Measurements from ENCODE around the gene PLEKHH2. TPM values are rescaled to one million over a fixed set of nuclear protein-coding genes. Genes with fewer than 3 reads are reported as not detected.
"Not testable (repeated sequence)": the region's sequence is repeated elsewhere in the genome, so short reads cannot be mapped to it uniquely, and the experiment has no call there.

Gene PLEKHH2
- total RNA-seq, 1 donor from 2014 or later, result 21.3 TPM

GRCh38 chr2:43611987-43612894 is 24.8 kb upstream of the PLEKHH2 start:
- H3K27ac Mint-ChIP-seq, result no peak overlapping the region
- intact Hi-C loops (cut with micrococcal nuclease), result loop anchor here (2.0 to 5.0 kb wide), 2 partner anchors 25 to 160 kb away; partner anchors contain the start of genes DYNC2LI1 and PLEKHH2
- H3K4me1 Mint-ChIP-seq (ENCODE audit: low read depth), result peaks cover 9% of the 10 kb centered on the region
- H3K9me3 Mint-ChIP-seq, result no peaks in the 10 kb centered on the region
- peak; percentile 61 for DNase-seq (ENCODE audit: low spot score)
- no peaks in the 10 kb centered on the region for H3K36me3 Mint-ChIP-seq (ENCODE audit: low read depth)
- H3K27me3 Mint-ChIP-seq (ENCODE audit: low read depth), result peaks cover 4% of the 10 kb centered on the region
- H3K4me3 Mint-ChIP-seq (ENCODE audit: low read depth), result no peak overlapping the region

GRCh38 chr2:43612944-43613343 is 24.1 kb upstream of the PLEKHH2 start:
- DNase-seq (ENCODE audit: low spot score), result no peak
- peaks cover 4% of the 10 kb centered on the region for H3K27me3 Mint-ChIP-seq (ENCODE audit: low read depth)
- H3K36me3 Mint-ChIP-seq (ENCODE audit: low read depth), result no peaks in the 10 kb centered on the region
- intact Hi-C loops (cut with micrococcal nuclease), result loop anchor here (2.0 to 5.0 kb wide), 2 partner anchors 24 to 159 kb away; partner anchors contain the start of genes DYNC2LI1 and PLEKHH2
- no peak overlapping the region for H3K4me3 Mint-ChIP-seq (ENCODE audit: low read depth)
- H3K27ac Mint-ChIP-seq, result no peak overlapping the region
- H3K9me3 Mint-ChIP-seq, result no peaks in the 10 kb centered on the region
- H3K4me1 Mint-ChIP-seq (ENCODE audit: low read depth), result peaks cover 9% of the 10 kb centered on the region

GRCh38 chr2:43616967-43617680 is 19.9 kb upstream of the PLEKHH2 start:
- no peak for DNase-seq (ENCODE audit: low spot score)
- H3K36me3 Mint-ChIP-seq (ENCODE audit: low read depth), result no peaks in the 10 kb centered on the region
- peaks cover 5% of the 10 kb centered on the region for H3K4me1 Mint-ChIP-seq (ENCODE audit: low read depth)
- H3K27me3 Mint-ChIP-seq (ENCODE audit: low read depth), result peaks cover 14% of the 10 kb centered on the region
- intact Hi-C loops (cut with micrococcal nuclease), result no loop called here
- no peaks in the 10 kb centered on the region for H3K9me3 Mint-ChIP-seq
- no peak overlapping the region for H3K27ac Mint-ChIP-seq
- H3K4me3 Mint-ChIP-seq (ENCODE audit: low read depth), result no peak overlapping the region

- intact Hi-C loops (cut with micrococcal nuclease), result no loop called here
- H3K27me3 Mint-ChIP-seq (ENCODE audit: low read depth), result peaks cover 25% of the 10 kb centered on the region
Measured at GRCh38 chr2:43619511-43619910, 17.5 kb upstream of the PLEKHH2 start.

GRCh38 chr2:43622931-43623451 is 14.1 kb upstream of the PLEKHH2 start:
- no peaks in the 10 kb centered on the region for H3K36me3 Mint-ChIP-seq (ENCODE audit: low read depth)
- no peaks in the 10 kb centered on the region for H3K9me3 Mint-ChIP-seq
- peaks cover 23% of the 10 kb centered on the region for H3K27me3 Mint-ChIP-seq (ENCODE audit: low read depth)
- DNase-seq (ENCODE audit: low spot score), result no peak
- H3K4me3 Mint-ChIP-seq (ENCODE audit: low read depth), result no peak overlapping the region
- intact Hi-C loops (cut with micrococcal nuclease), result no loop called here
- no peak overlapping the region for H3K27ac Mint-ChIP-seq
- H3K4me1 Mint-ChIP-seq (ENCODE audit: low read depth), result no peaks in the 10 kb centered on the region

More at GRCh38 chr2:43619511-43619910, 17.5 kb upstream of the PLEKHH2 start:
- no peak for DNase-seq (ENCODE audit: low spot score)
- no peaks in the 10 kb centered on the region for H3K9me3 Mint-ChIP-seq
- no peaks in the 10 kb centered on the region for H3K4me1 Mint-ChIP-seq (ENCODE audit: low read depth)
- H3K36me3 Mint-ChIP-seq (ENCODE audit: low read depth), result no peaks in the 10 kb centered on the region
- no peak overlapping the region for H3K27ac Mint-ChIP-seq
- no peak overlapping the region for H3K4me3 Mint-ChIP-seq (ENCODE audit: low read depth)

GRCh38 chr2:43631618-43632317 is 5.3 kb upstream of the PLEKHH2 start:
- Mint-ChIP-seq H3K9me3 (no peaks in the 10 kb centered on the region), H3K27me3 (ENCODE audit: low read depth) (peaks cover 41% of the 10 kb centered on the region), H3K36me3 (ENCODE audit: low read depth) (no peaks in the 10 kb centered on the region), H3K4me1 (ENCODE audit: low read depth) (peaks cover 14% of the 10 kb centered on the region), H3K4me3 (ENCODE audit: low read depth) (no peak overlapping the region), H3K27ac (no peak overlapping the region)
- intact Hi-C loops (cut with micrococcal nuclease), result loop anchor here (10.0 kb wide), 1 partner anchor 363 kb away; the partner anchor contains the start of gene LRPPRC
- DNase-seq (ENCODE audit: low spot score), result no peak

GRCh38 chr2:43634604-43635306 is 2.3 kb upstream of the PLEKHH2 start:
- Mint-ChIP-seq H3K27me3 (ENCODE audit: low read depth) (peaks cover 44% of the 10 kb centered on the region), H3K4me1 (ENCODE audit: low read depth) (peaks cover 21% of the 10 kb centered on the region), H3K9me3 (peaks cover 5% of the 10 kb centered on the region), H3K36me3 (ENCODE audit: low read depth) (peaks cover 3% of the 10 kb centered on the region), H3K4me3 (ENCODE audit: low read depth) (no peak overlapping the region), H3K27ac (no peak overlapping the region)
- DNase-seq (ENCODE audit: low spot score), result no peak
- intact Hi-C loops (cut with micrococcal nuclease), result loop anchor here (10.0 kb wide), 1 partner anchor 360 kb away; the partner anchor contains the start of gene LRPPRC

GRCh38 chr2:43636153-43636552 is 907 bp upstream of the PLEKHH2 start:
- H3K4me3 Mint-ChIP-seq (ENCODE audit: low read depth), result peak overlapping the region; percentile 56
- H3K36me3 Mint-ChIP-seq (ENCODE audit: low read depth); DNase-seq (ENCODE audit: low spot score); H3K27ac Mint-ChIP-seq; H3K9me3 Mint-ChIP-seq: not testable (repeated sequence)
- peaks cover 41% of the 10 kb centered on the region for H3K27me3 Mint-ChIP-seq (ENCODE audit: low read depth)
- H3K4me1 Mint-ChIP-seq (ENCODE audit: low read depth), result peaks cover 21% of the 10 kb centered on the region
- intact Hi-C loops (cut with micrococcal nuclease), result loop anchor here (2.0 to 10.0 kb wide), 2 partner anchors 23 to 359 kb away; partner anchors contain the start of gene LRPPRC

GRCh38 chr2:43636621-43637020 is 439 bp upstream of the PLEKHH2 start:
- Mint-ChIP-seq H3K27me3 (ENCODE audit: low read depth) (peaks cover 37% of the 10 kb centered on the region), H3K27ac (peak overlapping the region; percentile 70), H3K36me3 (ENCODE audit: low read depth) (peaks cover 3% of the 10 kb centered on the region), H3K4me3 (ENCODE audit: low read depth) (peak overlapping the region; percentile 89), H3K9me3 (peaks cover 5% of the 10 kb centered on the region), H3K4me1 (ENCODE audit: low read depth) (peaks cover 21% of the 10 kb centered on the region)
- intact Hi-C loops (cut with micrococcal nuclease), result loop anchor here (2.0 to 10.0 kb wide), 2 partner anchors 24 to 358 kb away; partner anchors contain the start of gene LRPPRC
- DNase-seq (ENCODE audit: low spot score), result no peak

GRCh38 chr2:43642363-43642762 is 5.3 kb downstream of the PLEKHH2 start:
- H3K9me3 Mint-ChIP-seq, result peaks cover 5% of the 10 kb centered on the region
- H3K27ac Mint-ChIP-seq, result no peak overlapping the region
- H3K36me3 Mint-ChIP-seq (ENCODE audit: low read depth), result peaks cover 3% of the 10 kb centered on the region
- H3K4me3 Mint-ChIP-seq (ENCODE audit: low read depth), result no peak overlapping the region
- H3K4me1 Mint-ChIP-seq (ENCODE audit: low read depth), result peaks cover 10% of the 10 kb centered on the region
- H3K27me3 Mint-ChIP-seq (ENCODE audit: low read depth), result peaks cover 8% of the 10 kb centered on the region
- no peak for DNase-seq (ENCODE audit: low spot score)
- intact Hi-C loops (cut with micrococcal nuclease), result no loop called here

GRCh38 chr2:43643680-43644079 is 6.6 kb downstream of the PLEKHH2 start:
- intact Hi-C loops (cut with micrococcal nuclease), result no loop called here
- no peak for DNase-seq (ENCODE audit: low spot score)
- Mint-ChIP-seq H3K4me1 (ENCODE audit: low read depth) (peaks cover 3% of the 10 kb centered on the region), H3K9me3 (peaks cover 5% of the 10 kb centered on the region), H3K4me3 (ENCODE audit: low read depth) (no peak overlapping the region), H3K27ac (no peak overlapping the region), H3K27me3 (ENCODE audit: low read depth) (peaks cover 2% of the 10 kb centered on the region), H3K36me3 (ENCODE audit: low read depth) (peaks cover 3% of the 10 kb centered on the region)

Data from activated T-helper 2 cell treated with anti-CD3 and anti-CD28 coated beads, Interferon-gamma antibody, Interleukin-2, Interleukin-4, amounts not matched to agents 10 μg/mL and 5 μg/mL and 100 μg/mL, durations not matched to agents 14 hours and 24 hours and 36 hours (primary cell).